CD4-positive, alpha-beta T cell (primary cell): ENCODE measurements around the gene AGBL5. TPM values are rescaled to one million over a fixed set of nuclear protein-coding genes. Genes with fewer than 3 reads are reported as not detected.

Source experiments
- ATAC-seq: fragments of 200-7000 bp; cut with Tn5 transposase; one replicate; pipeline ENCODE4 v1.10.0; 2022; ENCODE audit warnings: mild to moderate bottlenecking; ENCODE audit not compliant: poor library complexity
- CTCF ChIA-PET: fragments of 350-600 bp; sonication (Branson Sonifier 250); formaldehyde crosslinking; loops from one replicate; lab custom pipeline; 2021; ENCODE audit warnings: antibody characterized with exemption, inconsistent platforms; lab: Charles Lee
- POLR2A ChIA-PET: fragments of 350-600 bp; sonication (Branson Sonifier 250); formaldehyde crosslinking; loops from one replicate; lab custom pipeline; 2021; ENCODE audit warnings: antibody characterized with exemption, inconsistent platforms; lab: Charles Lee
- DNase-seq, 14 experiments: peaks; one replicate each; pipeline ENCODE4 v3.0.0-alpha.2; 2013 to 2020; ENCODE audit warnings: mixed read lengths in 2 of 14
- H3K27ac ChIP-seq, 2 donors: one replicate each; pipeline versions ENCODE4 v1.5.1 to v1.7.0; 2013; ENCODE audit warnings: low read length in 2 of 2, low read depth in 1 of 2, mild to moderate bottlenecking in 1 of 2
- H3K27me3 ChIP-seq, 2 experiments: 1 replicate in 1 of 2; 2 replicates in 1 of 2; pipeline versions ENCODE4 v1.6.1 to v1.7.0; 2013; ENCODE audit warnings: low read length in 2 of 2, control low read depth in 1 of 2, mild to moderate bottlenecking in 1 of 2, moderate library complexity in 1 of 2; ENCODE audit not compliant: insufficient read depth in 2 of 2, control insufficient read depth in 1 of 2
- H3K36me3 ChIP-seq: one replicate; pipeline ENCODE4 v1.6.1; 2013; ENCODE audit warnings: low read length, control low read depth; ENCODE audit not compliant: insufficient read depth
- H3K4me1 ChIP-seq: one replicate; pipeline ENCODE4 v1.6.1; 2013; ENCODE audit warnings: low read length, control low read depth; ENCODE audit not compliant: insufficient read depth
- H3K4me3 ChIP-seq: one replicate; pipeline ENCODE4 v1.5.1; 2013; ENCODE audit warnings: mild to moderate bottlenecking, low read length, moderate library complexity
- H3K9me3 ChIP-seq, 2 experiments: 1 replicate in 1 of 2; 2 replicates in 1 of 2; pipeline versions ENCODE4 v1.6.1 to v1.7.0; 2013; ENCODE audit warnings: low read length in 2 of 2, mild to moderate bottlenecking in 2 of 2, control low read depth in 1 of 2, moderate library complexity in 1 of 2; ENCODE audit not compliant: control insufficient read depth in 1 of 2, insufficient read depth in 1 of 2
- H3K27ac Mint-ChIP-seq: one replicate; pipeline ENCODE4 v1.8.0; 2020; ENCODE audit warnings: mixed read lengths
- H3K27me3 Mint-ChIP-seq: one replicate; pipeline ENCODE4 v1.8.0; 2021; ENCODE audit warnings: mixed read lengths
- H3K36me3 Mint-ChIP-seq: one replicate; pipeline ENCODE4 v1.8.0; 2021; ENCODE audit warnings: low read depth, mixed read lengths
- H3K4me1 Mint-ChIP-seq: one replicate; pipeline ENCODE4 v1.8.0; 2021; ENCODE audit warnings: low read depth, mixed read lengths
- H3K4me3 Mint-ChIP-seq: one replicate; pipeline ENCODE4 v1.8.0; 2020; ENCODE audit warnings: mild to moderate bottlenecking, mixed read lengths
- H3K9me3 Mint-ChIP-seq: one replicate; pipeline ENCODE4 v1.8.0; 2020; ENCODE audit warnings: mixed read lengths
- CTCF ChIP-seq: fragments of 200-600 bp; IDR thresholded peaks from one replicate; pipeline ENCODE4 v1.8.0; 2022; ENCODE audit warnings: antibody characterized with exemption, mild to moderate bottlenecking
- intact Hi-C, 2 experiments: fragments of 100-400 bp; cut with DNase I in 1 of 2; cut with micrococcal nuclease in 1 of 2; formaldehyde crosslinking; loops; one replicate each; pipeline versions ENCODE4 v1.15.1 to v1.9.0; 2023 to 2025; cut with DNase I, micrococcal nuclease
- total RNA-seq, 174 experiments: library from RNA in 2 of 174; stranded (reverse) in 2 of 174; gene quantifications; one replicate each; pipeline ENCODE4 v1.2.3 and lab custom pipeline; 2021 to 2026

Gene AGBL5
- total RNA-seq, 2 experiments from 2014 or later: 10.8 to 11.6 TPM

- no peak for TF ChIP-seq CTCF
- no peak for ATAC-seq
Measured at GRCh38 chr2:27094353-27094984, 43.0 kb downstream of the AGBL5 start.

GRCh38 chr2:27095427-27095744 lies 43.9 kb downstream of the AGBL5 start:
- POLR2A ChIA-PET: no interaction called here
- H3K4me1 ChIP-seq: peaks cover 9% of the 10 kb centered on the region
- Mint-ChIP-seq H3K27me3 (no peaks in the 10 kb centered on the region), H3K4me3 (peak overlapping the region; percentile 4), H3K4me1 (peaks cover 11% of the 10 kb centered on the region), H3K27ac (no peak overlapping the region), H3K9me3 (no peaks in the 10 kb centered on the region), H3K36me3 (peaks cover 7% of the 10 kb centered on the region)
- H3K27me3 ChIP-seq: no peaks in the 10 kb centered on the region
- peaks cover 2% of the 10 kb centered on the region for H3K36me3 ChIP-seq
- H3K4me3 ChIP-seq: no peak overlapping the region
- ATAC-seq (no peak), DNase-seq (no peak)
- intact Hi-C loops: loop anchor here in 1 of 2 experiments (5.0 kb wide), 1 partner anchor 587 kb away; no protein-coding TSS in a partner anchor
- no peak for TF ChIP-seq CTCF
- CTCF ChIA-PET: interaction anchor here (0.6 to 1.6 kb wide), 2 partner anchors 22 to 184 kb away, joined by 3 to 7 read pairs; no protein-coding TSS in a partner anchor
- H3K9me3 ChIP-seq: no peaks in the 10 kb centered on the region
- H3K27ac ChIP-seq: no peak overlapping the region

More at GRCh38 chr2:27094353-27094984, 43.0 kb downstream of the AGBL5 start:
- H3K4me1 Mint-ChIP-seq: peaks cover 16% of the 10 kb centered on the region
- ChIA-PET POLR2A (no interaction called here), CTCF (interaction anchor here (1.0 kb wide), 1 partner anchor 185 kb away, joined by 7 read pairs; no protein-coding TSS in a partner anchor)
- DNase-seq: no peak
- no peaks in the 10 kb centered on the region for H3K27me3 Mint-ChIP-seq
- H3K27ac Mint-ChIP-seq: no peak overlapping the region
- Histone ChIP-seq H3K27me3 (no peaks in the 10 kb centered on the region), H3K9me3 (no peaks in the 10 kb centered on the region), H3K4me3 (no peak overlapping the region), H3K27ac (no peak overlapping the region), H3K36me3 (no peaks in the 10 kb centered on the region), H3K4me1 (peaks cover 9% of the 10 kb centered on the region)
- peaks cover 7% of the 10 kb centered on the region for H3K36me3 Mint-ChIP-seq
- H3K4me3 Mint-ChIP-seq: no peak overlapping the region
- intact Hi-C loops: no loop called here
- H3K9me3 Mint-ChIP-seq: no peaks in the 10 kb centered on the region

GRCh38 chr2:27095745-27096651 lies 44.5 kb downstream of the AGBL5 start:
- H3K36me3 ChIP-seq: peaks cover 2% of the 10 kb centered on the region
- no peaks in the 10 kb centered on the region for H3K9me3 Mint-ChIP-seq
- no peak overlapping the region for H3K27ac ChIP-seq
- no peaks in the 10 kb centered on the region for H3K9me3 ChIP-seq
- H3K4me3 ChIP-seq: peak overlapping the region; percentile 23
- intact Hi-C loops: loop anchor here in 1 of 2 experiments (5.0 kb wide), 1 partner anchor 586 kb away; no protein-coding TSS in a partner anchor
- H3K27ac Mint-ChIP-seq: no peak overlapping the region
- H3K4me3 Mint-ChIP-seq: peak overlapping the region; percentile 4
- no peak for TF ChIP-seq CTCF
- ATAC-seq (peak; percentile 88), DNase-seq (peak in 8 of 14 experiments; percentile 19 to 73 (median 46))
- ChIA-PET POLR2A (interaction anchor here (2.4 kb wide), 1 partner anchor 9 kb away, joined by 8 read pairs; the partner anchor contains the start of gene KHK), CTCF (interaction anchor here (0.6 to 1.6 kb wide), 4 partner anchors 9 to 184 kb away, joined by 3 to 7 read pairs (median 4); partner anchors contain the start of gene KHK)
- peaks cover 11% of the 10 kb centered on the region for H3K4me1 Mint-ChIP-seq
- H3K36me3 Mint-ChIP-seq: peaks cover 7% of the 10 kb centered on the region
- H3K4me1 ChIP-seq: peaks cover 9% of the 10 kb centered on the region
- H3K27me3 Mint-ChIP-seq: no peaks in the 10 kb centered on the region
- no peaks in the 10 kb centered on the region for H3K27me3 ChIP-seq
